ENCODE measurements around the gene ZMIZ2.
"Not testable (repeated sequence)": the region's sequence is repeated elsewhere in the genome, so short reads cannot be mapped to it uniquely, and the experiment has no call there.

The ZMIZ2 gene

DNA sequence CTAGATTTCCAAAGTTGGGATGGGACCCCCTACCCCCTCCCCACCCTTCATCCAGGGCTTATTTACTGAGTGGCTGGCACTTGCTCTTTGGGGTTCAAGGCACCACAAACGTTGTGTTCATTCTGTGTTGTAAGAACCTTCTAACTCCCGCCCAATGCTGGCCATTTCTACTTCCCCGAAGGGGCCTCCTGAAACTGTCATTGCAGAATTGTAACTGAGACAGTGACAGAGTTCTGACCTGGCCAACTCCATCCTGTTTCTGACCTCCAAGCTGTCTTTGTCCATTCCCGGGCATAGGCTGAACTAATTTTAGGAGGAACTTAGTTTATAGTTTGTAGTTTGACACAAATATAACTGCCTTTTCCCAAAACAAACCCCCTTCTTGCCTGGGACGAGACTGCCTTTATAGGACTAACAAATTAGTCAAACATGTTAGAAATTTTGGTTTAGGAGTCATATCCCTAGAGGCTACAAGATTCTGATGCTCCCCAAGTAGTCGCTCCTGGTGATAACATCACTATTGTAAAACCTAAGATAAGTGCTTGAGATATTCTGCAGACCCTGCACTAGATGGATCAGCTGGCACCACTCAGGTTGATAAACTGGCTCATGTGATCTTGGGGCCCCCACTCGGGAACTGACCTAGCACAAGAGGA lies 34.8 kb upstream of the ZMIZ2 start:
- no peak overlapping the region for H3K4me3 ChIP-seq (ENCODE audit: control insufficient read depth, low read depth, low read length)
- DNase-seq (ENCODE audit: low read depth): peak; percentile 34
- TF ChIP-seq, protein P1, sequence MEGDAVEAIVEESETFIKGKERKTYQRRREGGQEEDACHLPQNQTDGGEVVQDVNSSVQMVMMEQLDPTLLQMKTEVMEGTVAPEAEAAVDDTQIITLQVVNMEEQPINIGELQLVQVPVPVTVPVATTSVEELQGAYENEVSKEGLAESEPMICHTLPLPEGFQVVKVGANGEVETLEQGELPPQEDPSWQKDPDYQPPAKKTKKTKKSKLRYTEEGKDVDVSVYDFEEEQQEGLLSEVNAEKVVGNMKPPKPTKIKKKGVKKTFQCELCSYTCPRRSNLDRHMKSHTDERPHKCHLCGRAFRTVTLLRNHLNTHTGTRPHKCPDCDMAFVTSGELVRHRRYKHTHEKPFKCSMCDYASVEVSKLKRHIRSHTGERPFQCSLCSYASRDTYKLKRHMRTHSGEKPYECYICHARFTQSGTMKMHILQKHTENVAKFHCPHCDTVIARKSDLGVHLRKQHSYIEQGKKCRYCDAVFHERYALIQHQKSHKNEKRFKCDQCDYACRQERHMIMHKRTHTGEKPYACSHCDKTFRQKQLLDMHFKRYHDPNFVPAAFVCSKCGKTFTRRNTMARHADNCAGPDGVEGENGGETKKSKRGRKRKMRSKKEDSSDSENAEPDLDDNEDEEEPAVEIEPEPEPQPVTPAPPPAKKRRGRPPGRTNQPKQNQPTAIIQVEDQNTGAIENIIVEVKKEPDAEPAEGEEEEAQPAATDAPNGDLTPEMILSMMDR (conservative IDR thresholded peaks at IDR 0.05; ENCODE audit: control insufficient read depth, insufficient read depth, low read depth, low read length): no peak

DNA sequence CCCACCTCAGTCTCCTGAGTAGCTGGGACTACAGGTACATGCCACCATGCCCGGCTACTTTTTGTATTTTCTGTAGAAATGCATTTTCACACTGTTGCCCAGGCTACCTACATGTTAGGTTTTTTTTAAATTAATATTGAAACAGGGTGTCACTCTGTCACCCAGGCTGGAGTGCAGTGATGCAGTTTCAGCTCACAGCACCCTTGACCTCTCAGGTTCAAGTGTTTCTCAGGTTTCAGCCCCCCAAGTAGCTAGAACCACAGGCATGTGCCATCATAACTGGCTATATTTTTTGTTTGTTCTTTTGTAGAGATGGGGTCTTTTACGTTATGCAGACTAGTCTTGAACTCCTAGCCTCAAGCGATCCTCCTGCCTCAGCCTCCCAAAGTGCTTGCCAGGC lies 32.4 kb upstream of the ZMIZ2 start:
- TF ChIP-seq, protein P1 (conservative IDR thresholded peaks at IDR 0.05; ENCODE audit: control insufficient read depth, insufficient read depth, low read depth, low read length): no peak
- no peak for DNase-seq (ENCODE audit: low read depth)
- H3K4me3 ChIP-seq (ENCODE audit: control insufficient read depth, low read depth, low read length): no peak overlapping the region

DNA sequence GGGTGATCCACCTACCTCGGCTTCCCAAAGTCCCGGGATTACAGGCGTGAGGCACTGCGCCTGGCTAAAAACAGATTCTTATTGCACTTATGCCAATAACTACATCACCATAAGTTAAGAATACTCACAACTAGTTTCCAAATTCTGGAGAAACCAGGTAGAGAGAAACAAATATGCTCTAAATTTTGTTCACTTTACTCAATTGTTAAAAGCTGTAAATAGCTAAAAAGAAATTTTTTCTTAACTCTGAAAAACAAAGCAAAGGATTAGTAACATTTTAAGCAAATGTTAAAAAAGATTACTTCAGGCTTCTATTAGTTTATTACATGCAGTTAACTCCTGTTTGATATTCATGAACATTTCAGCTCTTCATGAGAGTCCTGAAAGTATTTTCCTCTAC lies 28.3 kb upstream of the ZMIZ2 start:
- TF ChIP-seq, protein P1 (conservative IDR thresholded peaks at IDR 0.05; ENCODE audit: control insufficient read depth, insufficient read depth, low read depth, low read length): no peak
- H3K4me3 ChIP-seq (ENCODE audit: control insufficient read depth, low read depth, low read length): no peak overlapping the region
- no peak for DNase-seq (ENCODE audit: low read depth)

DNA sequence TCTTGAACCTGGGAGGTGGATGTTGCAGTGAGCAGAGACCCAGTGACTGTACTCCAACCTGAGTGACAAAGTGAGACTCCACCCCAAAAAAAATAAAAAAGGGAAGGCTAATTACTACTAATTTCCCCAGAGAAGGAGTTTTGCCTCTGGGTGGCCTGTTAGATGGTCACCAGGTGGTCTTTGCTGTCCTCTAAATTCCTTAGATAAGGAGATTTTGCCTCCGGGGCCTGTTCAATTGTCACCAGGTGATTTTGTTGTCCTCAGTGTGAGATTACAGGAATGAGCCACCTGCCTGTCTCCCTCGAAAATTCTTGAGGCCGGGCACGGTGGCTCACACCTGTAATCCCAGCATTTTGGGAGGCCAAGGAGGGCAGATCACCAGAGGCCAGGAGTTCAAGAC lies 24.4 kb upstream of the ZMIZ2 start:
- TF ChIP-seq, protein P1 (conservative IDR thresholded peaks at IDR 0.05; ENCODE audit: control insufficient read depth, insufficient read depth, low read depth, low read length): no peak
- no peak overlapping the region for H3K4me3 ChIP-seq (ENCODE audit: control insufficient read depth, low read depth, low read length)
- DNase-seq (ENCODE audit: low read depth): no peak

DNA sequence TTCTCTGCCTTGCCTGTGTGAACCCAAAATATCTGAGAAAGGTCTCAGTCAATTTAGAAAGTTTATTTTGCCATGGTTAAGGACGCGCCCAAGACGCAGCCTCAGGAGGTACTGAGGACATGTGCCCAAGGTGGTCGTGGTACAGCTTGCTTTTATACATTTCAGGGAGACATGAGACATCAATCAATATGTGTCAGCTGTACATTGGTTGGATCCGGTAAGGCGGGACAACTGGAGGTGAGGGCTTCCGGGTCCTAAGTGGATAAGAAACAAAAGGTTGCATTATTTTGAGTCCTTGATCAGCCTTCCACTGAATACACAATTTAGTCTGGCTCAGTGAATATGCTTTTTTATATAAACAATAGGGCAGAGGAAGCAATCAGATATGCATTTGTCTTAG lies 22.4 kb upstream of the ZMIZ2 start:
- DNase-seq (ENCODE audit: low read depth); H3K4me3 ChIP-seq (ENCODE audit: control insufficient read depth, low read depth, low read length): not testable (repeated sequence)

DNA sequence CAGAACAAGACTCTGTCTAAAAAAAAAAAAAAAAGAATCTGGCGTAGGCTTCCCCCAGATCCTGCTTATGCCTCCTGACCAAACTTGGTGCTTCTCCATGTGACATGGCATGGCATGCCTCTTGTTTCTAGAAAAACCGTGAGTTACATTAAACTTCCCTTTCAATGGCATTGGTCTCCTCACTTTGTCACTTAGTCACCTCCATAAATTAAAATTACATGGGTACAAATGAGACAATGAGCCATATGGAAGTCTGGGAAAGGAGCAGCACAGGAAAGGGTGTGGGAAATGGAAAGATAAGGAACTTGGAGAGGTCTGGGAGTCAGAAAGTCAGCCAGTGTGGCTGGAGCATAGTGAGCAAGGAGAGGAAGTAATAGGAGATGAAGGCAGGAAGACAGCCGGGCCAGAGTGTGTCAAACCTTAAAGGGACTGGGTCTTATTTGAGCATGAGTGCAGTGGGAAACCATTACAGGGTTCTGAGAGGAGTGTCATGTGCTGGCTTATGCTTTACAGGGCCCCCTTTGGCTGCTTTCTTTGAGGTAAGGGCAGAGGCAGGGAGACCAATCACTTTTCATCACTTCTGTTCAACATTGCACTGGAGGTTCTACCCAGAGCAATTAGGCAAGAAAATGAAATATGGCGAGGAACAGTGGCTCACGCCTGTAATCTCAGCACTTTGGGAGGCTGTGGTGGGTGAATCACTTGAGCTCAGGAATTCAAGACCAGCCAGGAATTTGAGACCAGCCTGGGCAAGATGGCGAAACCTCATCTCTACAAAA lies 21.3 kb upstream of the ZMIZ2 start:
- DNase-seq (ENCODE audit: low read depth): peak; percentile 91
- no peak overlapping the region for H3K4me3 ChIP-seq (ENCODE audit: control insufficient read depth, low read depth, low read length)
- TF ChIP-seq, protein P1 (conservative IDR thresholded peaks at IDR 0.05; ENCODE audit: control insufficient read depth, insufficient read depth, low read depth, low read length): no peak

DNA sequence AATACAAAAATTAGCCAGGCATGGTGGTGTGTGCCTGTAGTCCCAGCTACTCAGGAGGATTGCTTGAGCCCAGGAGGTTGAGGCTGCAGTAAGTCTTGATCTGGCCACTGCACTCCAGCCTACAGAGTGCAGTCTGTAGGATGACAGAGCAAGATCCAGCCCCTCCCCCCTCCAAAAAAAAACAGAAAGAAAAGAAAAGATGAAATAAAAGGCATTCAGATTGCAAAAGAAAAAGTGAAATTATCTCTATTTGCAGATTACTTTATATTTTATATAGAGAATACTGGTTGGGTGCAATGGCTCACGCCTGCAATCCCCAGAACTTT lies 20.7 kb upstream of the ZMIZ2 start:
- no peak for DNase-seq (ENCODE audit: low read depth)
- H3K4me3 ChIP-seq (ENCODE audit: control insufficient read depth, low read depth, low read length): no peak overlapping the region
- TF ChIP-seq, protein P1 (conservative IDR thresholded peaks at IDR 0.05; ENCODE audit: control insufficient read depth, insufficient read depth, low read depth, low read length): no peak
